ENCODE measurements around the gene TMEM40.

The TMEM40 gene

GRCh38 chr3:12687948-12688347 is 71.1 kb downstream of the TMEM40 start:
- POLR2A ChIA-PET (ENCODE audit: low non-redundant PET) = no interaction called here
- no peak for DNase-seq (ENCODE audit: low spot score)
- CTCF ChIA-PET = no interaction called here
- no peak for TF ChIP-seq CTCF (conservative IDR thresholded peaks at IDR 0.05; ENCODE audit: low read depth)
- H3K27ac ChIP-seq = no peak overlapping the region

- no peak for TF ChIP-seq CTCF (conservative IDR thresholded peaks at IDR 0.05; ENCODE audit: low read depth)
- CTCF ChIA-PET = no interaction called here
- POLR2A ChIA-PET (ENCODE audit: low non-redundant PET) = no interaction called here
Observed at GRCh38 chr3:12686096-12686495, 73.0 kb downstream of the TMEM40 start.

More at GRCh38 chr3:12686096-12686495, 73.0 kb downstream of the TMEM40 start:
- H3K27ac ChIP-seq = no peak overlapping the region
- no peak for DNase-seq (ENCODE audit: low spot score)

All from RWPE1 (cell line).